ACHN (cell line): ENCODE measurements around the gene IQCK.

Experiments
- DNase-seq: peaks from one replicate; pipeline ENCODE4 v3.0.0-alpha.2; 2015
- in situ Hi-C: cut with HindIII; loops from 2 replicates; pipeline ENCODE4 v1.10.0; 2017; ENCODE audit warnings: low sequenced_read_pairs, low pct_ligation_motif_present, low pct_unique_long_range_greater_than_20kb

IQCK gene

GRCh38 chr16:19842426-19843157 is 124.5 kb downstream of the IQCK start:
- in situ Hi-C loops, result no loop called here

GRCh38 chr16:19843371-19843770 is 125.3 kb downstream of the IQCK start:
- DNase-seq, result no peak
- in situ Hi-C loops, result no loop called here

More at GRCh38 chr16:19842426-19843157, 124.5 kb downstream of the IQCK start:
- DNase-seq, result no peak

- in situ Hi-C loops, result no loop called here
- peak; percentile 92 for DNase-seq
Measured at GRCh38 chr16:19844945-19845641, 127.0 kb downstream of the IQCK start.

- in situ Hi-C loops, result no loop called here
- no peak for DNase-seq
Measured at GRCh38 chr16:19846436-19846835, 128.4 kb downstream of the IQCK start.

GRCh38 chr16:19848756-19849155 is 130.7 kb downstream of the IQCK start:
- no peak for DNase-seq
- in situ Hi-C loops, result no loop called here

GRCh38 chr16:19850131-19850817 is 132.2 kb downstream of the IQCK start:
- in situ Hi-C loops, result no loop called here
- no peak for DNase-seq

- DNase-seq, result no peak
- in situ Hi-C loops, result no loop called here
Measured at GRCh38 chr16:19851476-19851875, 133.4 kb downstream of the IQCK start.

- DNase-seq, result no peak
- in situ Hi-C loops, result no loop called here
Measured at GRCh38 chr16:19853132-19853741, 135.2 kb downstream of the IQCK start.

- in situ Hi-C loops, result no loop called here
- DNase-seq, result peak; percentile 11
Measured at GRCh38 chr16:19853742-19854542, 135.9 kb downstream of the IQCK start.

- in situ Hi-C loops, result no loop called here
- no peak for DNase-seq
Measured at GRCh38 chr16:19854543-19854876, 136.4 kb downstream of the IQCK start.

GRCh38 chr16:19856120-19856519 is 138.0 kb downstream of the IQCK start:
- in situ Hi-C loops, result no loop called here
- DNase-seq, result no peak

GRCh38 chr16:19857593-19858339 is 139.7 kb downstream of the IQCK start:
- DNase-seq, result no peak
- in situ Hi-C loops, result no loop called here

- in situ Hi-C loops, result no loop called here
- no peak for DNase-seq
Measured at GRCh38 chr16:19858340-19859018, 140.4 kb downstream of the IQCK start.

GRCh38 chr16:19859166-19859565 is 141.1 kb downstream of the IQCK start:
- in situ Hi-C loops, result no loop called here
- no peak for DNase-seq

- in situ Hi-C loops, result no loop called here
- no peak for DNase-seq
Measured at GRCh38 chr16:19859603-19860002, 141.5 kb downstream of the IQCK start.

GRCh38 chr16:19860166-19861041 is 142.3 kb downstream of the IQCK start:
- DNase-seq, result peak; percentile 88

More at GRCh38 chr16:19860166-19861041, 142.3 kb downstream of the IQCK start:
- in situ Hi-C loops, result no loop called here
